Epidermal melanocyte (primary cell): Measurements from ENCODE around the gene CSTF1.
"Not testable (repeated sequence)": the region's sequence is repeated elsewhere in the genome, so short reads cannot be mapped to it uniquely, and the experiment has no call there.

Experiments used
- DNase-seq: peaks from one replicate; pipeline ENCODE4 v3.0.0; 2011; ENCODE audit warnings: low spot score; ENCODE audit not compliant: insufficient read length

CSTF1 gene

GRCh38 chr20:56368351-56369134, 23.9 kb upstream of the CSTF1 start:
- no peak for DNase-seq

DNA sequence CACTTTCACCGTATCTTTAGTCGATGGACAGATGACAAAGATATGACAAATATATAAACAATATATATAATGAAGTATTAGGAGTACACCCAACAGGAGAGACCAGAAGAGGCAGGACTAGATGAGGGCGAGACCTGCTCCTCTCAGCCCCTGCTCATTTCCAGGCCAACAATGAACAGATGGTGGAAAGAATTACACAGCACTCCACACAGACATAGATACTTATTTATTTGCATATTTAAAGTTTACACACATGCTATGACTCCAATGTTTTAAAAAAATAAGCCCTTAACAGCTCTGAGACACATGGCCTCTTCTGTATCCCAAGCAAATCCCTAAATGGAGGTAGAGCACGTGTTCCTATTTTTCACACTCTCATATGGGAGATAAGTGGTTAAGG, 23.3 kb upstream of the CSTF1 start:
- DNase-seq: no peak

GRCh38 chr20:56371977-56372376, 20.5 kb upstream of the CSTF1 start:
- no peak for DNase-seq

GRCh38 chr20:56372850-56373249, 19.6 kb upstream of the CSTF1 start:
- no peak for DNase-seq

GRCh38 chr20:56373942-56374341, 18.5 kb upstream of the CSTF1 start:
- peak; percentile 45 for DNase-seq

DNA sequence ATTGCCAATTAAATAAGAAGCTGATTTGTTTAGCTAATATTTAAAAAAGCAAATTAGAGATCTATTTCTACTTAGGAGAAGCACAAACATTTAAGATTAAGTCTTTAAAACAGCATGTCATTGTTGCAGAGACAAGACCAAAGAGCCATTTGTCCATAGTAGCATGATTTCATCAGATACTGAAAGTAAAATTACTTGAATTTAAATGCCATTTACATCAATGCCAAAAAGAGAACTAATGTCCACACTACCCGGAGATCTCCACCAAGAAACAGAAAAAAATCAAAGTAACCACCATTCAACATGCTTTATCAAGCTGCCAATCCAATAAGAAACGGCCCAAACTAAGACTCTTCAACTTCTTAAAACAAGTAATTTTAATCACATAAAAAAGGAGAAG, 16.1 kb upstream of the CSTF1 start:
- DNase-seq: no peak

- DNase-seq: no peak
These were observed 14.1 kb upstream of the CSTF1 start for GRCh38 chr20:56378386-56378785.

DNA sequence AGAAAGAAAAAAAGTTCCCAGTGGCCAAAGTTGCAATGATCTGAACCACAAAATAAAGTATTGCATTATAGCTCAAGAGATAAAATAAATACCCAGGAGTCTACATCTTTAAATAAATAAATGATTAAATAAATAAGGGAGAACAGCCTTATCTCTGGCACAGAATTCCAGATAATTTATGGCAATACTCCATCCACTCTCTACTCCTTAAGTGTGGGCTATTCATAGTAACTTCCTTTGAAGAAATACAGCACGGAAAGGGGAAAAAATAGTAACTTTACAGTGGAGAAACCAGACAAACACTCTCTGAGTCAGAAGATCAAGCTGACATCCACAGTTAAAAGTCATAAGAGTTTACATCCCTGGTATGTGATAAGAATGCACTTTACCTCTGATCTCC, 12.1 kb upstream of the CSTF1 start:
- DNase-seq: no peak

GRCh38 chr20:56381501-56381900, 10.9 kb upstream of the CSTF1 start:
- DNase-seq: no peak

DNA sequence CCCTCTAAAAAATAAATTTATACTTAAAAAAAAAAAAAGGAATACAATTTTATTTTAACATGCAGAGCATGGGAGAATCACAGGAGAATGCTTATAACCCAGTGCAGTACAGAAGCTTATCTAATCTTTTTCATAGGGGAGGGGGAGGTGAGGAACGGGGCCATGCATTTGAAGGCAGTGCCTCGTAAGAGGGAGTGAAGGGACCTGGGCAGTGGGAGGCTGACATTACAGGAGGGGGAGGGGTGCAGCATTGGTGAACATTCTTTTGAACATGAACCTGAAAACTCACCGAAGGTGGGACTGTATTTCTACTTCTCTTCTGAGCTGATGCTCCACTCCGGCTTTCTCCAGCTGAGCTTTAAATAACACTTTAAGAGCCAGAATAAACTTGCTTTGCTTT, 9.7 kb upstream of the CSTF1 start:
- DNase-seq: no peak

DNA sequence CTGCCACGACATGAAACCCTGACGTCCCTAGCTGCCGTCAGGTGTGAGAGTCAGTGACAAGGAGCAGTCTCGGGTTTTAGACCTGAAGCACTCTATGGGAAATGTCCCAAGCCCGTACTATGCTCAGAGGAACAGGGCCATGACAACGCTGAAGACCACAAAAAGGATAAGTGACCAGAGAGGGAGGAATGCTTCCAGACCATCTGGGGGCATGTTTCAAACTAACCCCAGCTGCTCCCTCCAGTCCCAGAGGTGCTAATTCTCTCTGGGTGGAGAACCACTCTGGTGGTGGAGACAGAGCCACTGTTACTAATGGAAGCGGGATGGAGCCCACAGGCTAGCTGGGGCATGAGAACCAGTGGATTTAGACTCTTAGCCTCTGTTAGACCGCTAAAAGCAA, 9.1 kb upstream of the CSTF1 start:
- no peak for DNase-seq

DNA sequence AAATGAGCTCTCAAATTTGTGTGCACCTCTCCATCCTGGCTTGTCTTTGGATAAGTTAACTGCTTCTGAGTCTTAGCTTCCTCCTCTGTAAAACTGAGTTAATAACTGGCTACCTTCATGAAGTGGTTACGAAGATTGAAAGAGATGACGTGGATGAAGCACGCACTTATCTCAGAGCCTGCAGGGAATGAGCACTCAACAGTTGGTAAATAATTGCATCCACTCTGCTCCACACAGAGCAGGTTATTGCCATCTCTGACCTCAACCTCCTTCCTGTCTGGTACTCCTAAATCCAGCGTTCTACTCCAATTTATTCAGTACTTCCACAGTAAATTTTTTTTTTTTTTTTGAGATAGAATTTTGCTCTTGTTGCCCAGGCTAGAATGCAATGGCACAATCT, 7.3 kb upstream of the CSTF1 start:
- no peak for DNase-seq

DNA sequence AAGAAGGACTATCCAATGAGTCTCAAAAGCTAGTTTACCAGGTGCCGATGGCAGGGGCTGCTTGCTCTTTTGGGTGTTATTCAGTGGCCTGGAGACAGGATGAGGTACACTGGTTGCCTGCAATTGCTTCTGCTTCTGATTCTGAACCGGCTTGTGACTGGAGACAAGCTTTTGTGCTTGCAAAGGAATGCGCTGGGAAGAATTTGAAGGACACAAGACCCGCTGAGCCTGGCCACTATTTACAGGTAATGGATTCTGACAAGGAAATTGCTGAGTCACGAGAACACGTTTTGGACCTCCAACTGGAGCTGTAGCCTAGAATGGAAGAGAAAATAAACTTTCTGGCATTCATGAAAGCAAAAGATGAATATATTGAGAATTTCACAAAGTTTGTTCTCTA, 6.2 kb upstream of the CSTF1 start:
- DNase-seq: no peak

DNA sequence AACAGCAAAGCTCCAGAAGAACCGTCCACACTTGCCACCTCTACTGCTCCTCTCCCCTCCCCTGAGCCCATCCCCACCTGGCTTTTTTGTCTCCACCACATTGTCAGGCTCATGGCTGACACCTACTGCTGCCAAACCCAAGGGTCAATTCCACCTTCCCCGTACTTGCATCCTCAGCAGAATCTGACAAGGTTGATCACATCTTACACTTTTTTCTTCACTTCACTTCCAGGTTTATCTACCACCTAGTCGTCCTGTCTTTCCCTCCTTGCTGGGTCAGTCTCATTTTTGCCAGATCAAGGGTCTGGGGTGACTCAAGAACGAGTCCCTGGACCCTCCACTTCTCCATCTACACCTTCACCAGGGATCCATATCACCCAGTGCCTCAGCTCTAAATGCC, 3.6 kb upstream of the CSTF1 start:
- DNase-seq: no peak

DNA sequence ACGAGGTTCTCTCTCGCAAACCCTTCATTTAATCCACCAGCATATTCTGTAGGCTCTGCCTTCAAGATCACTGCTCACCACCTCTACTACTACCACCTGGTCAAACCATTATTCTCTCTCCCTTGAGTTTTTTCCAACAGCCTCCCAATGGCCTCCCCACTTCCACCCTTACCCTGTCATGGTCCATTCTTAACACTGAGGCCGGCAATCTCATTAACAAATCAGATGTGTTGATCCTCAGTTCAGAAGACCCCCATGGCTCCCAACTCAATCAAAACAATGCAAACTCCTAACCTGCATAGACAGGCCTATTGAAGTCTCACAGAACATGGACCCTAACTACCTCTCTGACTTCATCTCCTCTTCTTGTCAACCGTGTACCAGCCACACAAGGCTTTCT, 2.6 kb upstream of the CSTF1 start:
- DNase-seq: no peak

- DNase-seq: not testable (repeated sequence)
These were observed 2.0 kb upstream of the CSTF1 start for GRCh38 chr20:56390396-56390795.

GRCh38 chr20:56391037-56391436, 1.4 kb upstream of the CSTF1 start:
- DNase-seq: no peak

- DNase-seq: no peak
These were observed 781 bp upstream of the CSTF1 start for GRCh38 chr20:56391596-56392131.

DNA sequence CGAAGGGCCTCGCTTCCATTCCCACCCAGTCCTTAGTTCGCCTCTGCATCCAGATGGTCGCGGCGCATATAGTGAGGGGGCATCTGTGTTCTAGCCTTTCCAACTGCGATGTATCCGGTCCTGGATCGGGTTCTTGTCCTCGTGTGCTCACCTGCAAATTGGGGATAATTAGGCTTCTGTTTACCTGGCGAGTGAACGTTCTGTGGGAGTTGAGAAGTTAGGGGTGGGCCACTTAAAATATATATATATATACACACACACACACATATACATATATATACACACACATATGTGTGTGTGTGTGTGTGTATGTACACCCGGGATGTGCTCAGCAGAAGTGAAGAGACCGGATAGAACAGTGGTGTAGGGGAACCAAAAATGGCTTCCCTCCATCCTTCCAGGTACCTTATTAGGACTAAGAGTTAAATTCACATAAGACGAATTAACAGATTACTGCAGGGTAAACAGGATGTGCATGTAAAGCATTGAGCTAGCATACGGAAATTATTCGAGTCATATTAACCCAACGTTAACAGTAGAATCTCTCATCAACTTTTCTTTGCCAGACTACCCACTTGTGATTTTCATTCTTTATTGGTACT, 537 bp downstream of the CSTF1 start:
- DNase-seq: no peak

DNA sequence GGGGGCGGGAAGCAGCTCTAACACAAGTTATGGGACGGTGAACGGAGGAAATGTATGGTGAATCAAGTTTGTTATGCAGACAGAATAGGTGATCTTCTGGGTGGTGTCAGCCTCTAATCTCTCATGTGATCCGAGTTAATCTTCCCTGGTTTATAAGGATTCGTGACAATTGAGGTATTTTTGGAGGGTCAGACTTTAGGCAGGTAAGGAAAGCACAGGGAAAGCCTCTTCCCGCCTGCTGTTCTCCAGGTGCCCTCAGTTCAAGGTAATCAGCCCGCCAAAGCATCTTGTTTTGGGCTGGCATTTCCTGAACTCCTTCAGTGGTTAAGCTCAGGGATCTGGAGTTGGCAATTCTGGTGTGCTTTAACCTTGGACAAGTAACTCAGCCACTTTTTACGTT, 1.2 kb downstream of the CSTF1 start:
- no peak for DNase-seq

DNA sequence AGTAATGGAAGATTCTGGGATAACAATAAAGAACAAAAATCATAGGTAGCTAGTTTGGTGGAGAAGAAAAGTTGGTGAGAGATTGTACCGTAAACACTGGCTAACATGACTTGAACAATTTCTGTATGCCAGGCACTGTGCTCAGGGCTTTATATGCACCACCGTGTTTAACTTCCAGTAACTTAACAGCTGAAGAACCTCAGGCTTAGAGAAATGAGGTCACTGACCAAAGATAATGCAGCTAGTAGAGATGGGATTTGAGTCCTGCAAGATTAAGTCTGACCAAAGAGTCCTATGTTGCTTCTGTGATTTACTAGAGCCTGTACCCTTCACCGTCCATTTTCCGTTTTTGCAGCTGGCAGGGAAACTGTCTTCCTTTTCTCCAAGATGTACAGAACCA, 2.7 kb downstream of the CSTF1 start:
- no peak for DNase-seq

- peak; percentile 54 for DNase-seq
These were observed 7.7 kb downstream of the CSTF1 start for GRCh38 chr20:56400001-56400640.

GRCh38 chr20:56403465-56403864, 11.0 kb downstream of the CSTF1 start:
- no peak for DNase-seq
